GM19043 (cell line): ENCODE data around the gene JAK1.

Experiments
- ATAC-seq: cut with Tn5 transposase; IDR thresholded peaks from one replicate; pipeline ENCODE4 v1.9.1; 2021; ENCODE audit warnings: low read depth; ENCODE audit not compliant: unreplicated experiment

The JAK1 gene

DNA sequence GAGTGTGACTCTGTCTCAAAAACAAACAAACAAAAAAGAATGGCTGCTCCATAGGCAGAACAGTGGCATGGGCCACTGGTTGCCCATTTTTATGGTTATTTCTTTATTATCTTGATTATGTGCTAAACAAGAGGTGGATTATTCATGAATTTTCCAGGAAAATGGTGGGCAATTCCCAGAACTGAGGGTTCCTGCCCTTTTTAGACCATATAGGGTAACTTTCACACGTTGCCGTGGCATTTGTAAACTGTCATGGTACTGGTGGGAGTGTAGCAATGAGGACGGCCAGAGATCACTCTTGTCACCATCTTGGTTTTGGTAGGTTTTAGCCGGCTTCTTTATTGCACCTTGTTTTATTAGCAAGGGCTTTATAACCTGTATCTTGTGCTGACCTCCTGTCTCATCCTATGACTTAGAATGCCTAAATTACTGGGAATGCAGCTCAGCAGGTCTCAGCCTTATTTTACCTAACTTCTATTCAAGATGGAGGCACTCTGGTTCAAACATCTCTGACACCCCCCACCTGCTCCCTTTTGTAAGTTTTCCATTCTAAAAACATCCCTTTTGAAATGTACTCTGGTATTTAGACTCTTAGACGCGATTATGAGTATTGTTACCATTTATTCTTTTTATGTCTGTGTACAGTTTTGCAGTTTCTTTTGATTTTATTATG is 164.4 kb downstream of the JAK1 start:
- ATAC-seq, result no peak

DNA sequence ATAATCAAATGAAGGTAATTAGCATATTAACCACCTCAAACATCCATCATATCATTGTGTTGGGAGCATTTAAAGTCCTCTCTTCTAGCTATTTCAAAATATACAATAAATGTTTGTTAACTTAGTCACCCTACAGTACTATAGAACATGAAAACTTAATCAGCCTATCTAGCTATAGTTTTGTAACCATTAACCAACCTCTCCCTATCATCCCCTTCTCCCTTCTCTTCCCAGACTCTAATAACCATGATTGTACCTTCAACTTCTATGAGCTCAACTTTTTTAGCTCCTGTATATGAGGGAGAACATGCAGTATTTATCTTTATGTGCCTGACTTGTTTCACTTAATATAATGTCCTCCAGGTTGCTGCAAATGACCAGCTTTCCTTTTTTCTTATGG is 167.5 kb downstream of the JAK1 start:
- no peak for ATAC-seq

DNA sequence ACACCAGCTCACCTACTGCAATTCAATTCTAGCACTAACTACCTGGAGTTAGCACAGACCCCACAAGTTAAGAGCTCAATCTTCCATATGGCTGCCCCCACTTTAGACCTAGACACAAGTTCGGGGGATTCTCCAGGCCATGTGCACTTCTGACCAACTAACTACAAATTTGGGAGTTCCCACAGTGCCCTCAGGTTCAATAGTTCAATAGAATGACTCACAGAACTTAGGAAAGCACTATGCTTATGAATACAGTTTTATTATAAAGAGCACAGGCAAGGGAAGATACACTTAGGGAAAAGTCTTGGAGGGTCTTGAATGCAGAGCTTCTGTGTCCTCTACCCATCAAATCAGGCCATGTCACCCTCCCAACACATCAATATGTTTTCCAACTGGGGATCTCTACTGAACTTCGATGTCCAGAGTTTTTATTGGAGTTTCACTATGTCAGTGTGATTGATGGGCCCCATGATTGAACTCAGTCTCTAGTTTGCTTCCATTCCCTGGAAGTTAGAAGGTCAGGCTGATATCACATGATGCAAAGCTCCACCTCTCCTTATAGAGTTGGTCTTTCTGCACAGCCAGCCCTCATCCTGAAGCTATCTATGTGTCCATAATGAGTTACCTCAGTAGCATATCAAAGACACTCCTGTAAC is 175.4 kb downstream of the JAK1 start:
- ATAC-seq, result no peak
